GM04503 (cell line): ENCODE results near the gene LMOD3.

ENCODE experiments used
- DNase-seq: peaks from one replicate; pipeline ENCODE4 v3.0.0-alpha.2; 2012; ENCODE audit warnings: low read depth

LMOD3 gene

DNA sequence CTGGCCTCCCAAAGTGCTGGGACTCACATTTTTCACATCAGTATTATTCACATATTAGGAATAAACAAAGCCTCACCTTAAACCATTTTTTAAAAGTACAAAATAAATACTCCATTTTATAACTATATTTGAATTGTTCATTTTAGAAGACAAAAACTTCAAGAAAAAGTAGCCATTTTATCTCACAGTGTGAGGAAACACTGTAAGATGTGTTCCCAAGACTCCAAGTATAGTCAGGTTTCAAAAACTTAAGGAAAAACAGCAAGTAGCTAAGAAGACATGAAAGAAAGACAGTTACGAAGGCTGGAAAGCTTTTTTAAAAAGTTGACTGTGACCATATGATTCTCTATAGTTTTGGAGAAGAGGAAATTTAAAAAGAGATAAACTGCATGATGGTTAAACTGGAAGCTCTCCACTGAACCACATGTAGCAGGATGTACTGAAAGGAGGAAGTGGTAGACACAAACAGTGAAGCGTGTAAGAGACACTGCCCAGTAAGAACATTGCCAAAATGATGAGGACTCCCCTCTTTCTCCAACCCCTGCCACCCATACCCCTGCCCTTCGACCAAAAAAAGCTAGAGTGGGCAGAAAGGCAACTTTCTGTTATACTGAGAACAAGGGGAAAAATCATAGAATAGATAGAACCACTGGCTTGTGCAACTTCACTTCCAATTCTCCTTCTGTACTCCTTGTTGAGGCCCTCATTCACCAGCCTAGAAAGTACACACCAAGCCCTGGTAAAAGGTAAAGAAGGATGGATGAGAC, 64.0 kb downstream of the LMOD3 start:
- no peak for DNase-seq
